GM19395 (cell line): ENCODE results near the gene CTIF.

Source experiments
- ATAC-seq: cut with Tn5 transposase; IDR thresholded peaks from one replicate; pipeline ENCODE4 v1.9.1; 2021; ENCODE audit warnings: mild to moderate bottlenecking, moderate library complexity; ENCODE audit not compliant: unreplicated experiment

The CTIF gene

GRCh38 chr18:48902023-48902855 is 363.4 kb downstream of the CTIF start:
- ATAC-seq: no peak

- ATAC-seq: no peak
These were observed 364.2 kb downstream of the CTIF start for GRCh38 chr18:48902856-48903601.

- no peak for ATAC-seq
These were observed 365.3 kb downstream of the CTIF start for GRCh38 chr18:48904091-48904490.

- no peak for ATAC-seq
These were observed 366.1 kb downstream of the CTIF start for GRCh38 chr18:48904847-48905394.

GRCh38 chr18:48905513-48905912 is 366.7 kb downstream of the CTIF start:
- no peak for ATAC-seq

GRCh38 chr18:48908916-48909315 is 370.1 kb downstream of the CTIF start:
- ATAC-seq: no peak

- no peak for ATAC-seq
These were observed 370.9 kb downstream of the CTIF start for GRCh38 chr18:48909721-48910120.

GRCh38 chr18:48910972-48911545 is 372.2 kb downstream of the CTIF start:
- ATAC-seq: no peak
